GM23338 (cell line): ENCODE measurements around the gene DCAF11.

Experiments used
- CREB1 ChIP-seq: fragments of 250-450 bp; sonication (Bioruptor Pico); IDR thresholded peaks from 2 replicates; pipeline ENCODE4 v1.5.0; 2020; ENCODE audit warnings: low read depth, mild to moderate bottlenecking, moderate library complexity
- ETS1 ChIP-seq: IDR thresholded peaks from 2 replicates; pipeline ENCODE4 v1.6.1; 2016; ENCODE audit warnings: antibody characterized with exemption
- POLR2AphosphoS5 ChIP-seq: IDR thresholded peaks from 2 replicates; pipeline ENCODE4 v1.6.1; 2016; ENCODE audit warnings: antibody characterized with exemption, low read depth
- TF ChIP-seq, protein P1 (sequence below), 2 experiments: fragments of 200-600 bp in 1 of 2; sonication (generic) in 1 of 2; conservative IDR thresholded peaks; 2 replicates each; pipeline versions ENCODE4 v1.5.1 to v1.6.1; 2016 to 2017; ENCODE audit warnings: antibody characterized with exemption in 2 of 2, low read depth in 2 of 2, mild to moderate bottlenecking in 2 of 2, moderate library complexity in 1 of 2

DNA sequence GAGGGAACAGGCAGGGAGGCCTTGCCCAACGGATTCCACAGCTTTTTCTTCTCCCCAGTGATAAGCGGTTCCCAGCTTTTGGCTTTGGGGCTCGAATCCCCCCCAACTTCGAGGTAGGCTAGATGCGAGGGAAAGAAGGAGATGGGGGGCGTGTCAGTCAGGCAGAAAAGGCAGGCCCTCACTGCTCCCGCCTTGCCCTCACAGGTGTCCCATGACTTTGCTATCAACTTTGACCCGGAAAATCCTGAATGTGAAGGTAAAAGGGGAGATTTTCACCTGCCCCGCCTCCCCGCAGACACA lies 38.3 kb upstream of the DCAF11 start:
- no peak for TF ChIP-seq CREB1
- TF ChIP-seq, protein P1, sequence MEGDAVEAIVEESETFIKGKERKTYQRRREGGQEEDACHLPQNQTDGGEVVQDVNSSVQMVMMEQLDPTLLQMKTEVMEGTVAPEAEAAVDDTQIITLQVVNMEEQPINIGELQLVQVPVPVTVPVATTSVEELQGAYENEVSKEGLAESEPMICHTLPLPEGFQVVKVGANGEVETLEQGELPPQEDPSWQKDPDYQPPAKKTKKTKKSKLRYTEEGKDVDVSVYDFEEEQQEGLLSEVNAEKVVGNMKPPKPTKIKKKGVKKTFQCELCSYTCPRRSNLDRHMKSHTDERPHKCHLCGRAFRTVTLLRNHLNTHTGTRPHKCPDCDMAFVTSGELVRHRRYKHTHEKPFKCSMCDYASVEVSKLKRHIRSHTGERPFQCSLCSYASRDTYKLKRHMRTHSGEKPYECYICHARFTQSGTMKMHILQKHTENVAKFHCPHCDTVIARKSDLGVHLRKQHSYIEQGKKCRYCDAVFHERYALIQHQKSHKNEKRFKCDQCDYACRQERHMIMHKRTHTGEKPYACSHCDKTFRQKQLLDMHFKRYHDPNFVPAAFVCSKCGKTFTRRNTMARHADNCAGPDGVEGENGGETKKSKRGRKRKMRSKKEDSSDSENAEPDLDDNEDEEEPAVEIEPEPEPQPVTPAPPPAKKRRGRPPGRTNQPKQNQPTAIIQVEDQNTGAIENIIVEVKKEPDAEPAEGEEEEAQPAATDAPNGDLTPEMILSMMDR (conservative IDR thresholded peaks at IDR 0.05; ENCODE audit: low read depth in 2 of 2) = no peak
- TF ChIP-seq POLR2AphosphoS5 = no peak
- no peak for TF ChIP-seq ETS1
